ENCODE measurements around the gene EFNA1. TPM values are rescaled to one million over a fixed set of nuclear protein-coding genes. Genes with fewer than 3 reads are reported as not detected.
A peak's percentile ranks its signal among the peaks of the same experiment; 100 is the strongest.

EFNA1 gene
- total and polyA plus RNA-seq, 2 of the 13 experiments (the other 11 are each of a cell fraction or from before 2014, with no cell fraction given), result 81.8 to 874 TPM

- TF ChIP-seq, protein P1, sequence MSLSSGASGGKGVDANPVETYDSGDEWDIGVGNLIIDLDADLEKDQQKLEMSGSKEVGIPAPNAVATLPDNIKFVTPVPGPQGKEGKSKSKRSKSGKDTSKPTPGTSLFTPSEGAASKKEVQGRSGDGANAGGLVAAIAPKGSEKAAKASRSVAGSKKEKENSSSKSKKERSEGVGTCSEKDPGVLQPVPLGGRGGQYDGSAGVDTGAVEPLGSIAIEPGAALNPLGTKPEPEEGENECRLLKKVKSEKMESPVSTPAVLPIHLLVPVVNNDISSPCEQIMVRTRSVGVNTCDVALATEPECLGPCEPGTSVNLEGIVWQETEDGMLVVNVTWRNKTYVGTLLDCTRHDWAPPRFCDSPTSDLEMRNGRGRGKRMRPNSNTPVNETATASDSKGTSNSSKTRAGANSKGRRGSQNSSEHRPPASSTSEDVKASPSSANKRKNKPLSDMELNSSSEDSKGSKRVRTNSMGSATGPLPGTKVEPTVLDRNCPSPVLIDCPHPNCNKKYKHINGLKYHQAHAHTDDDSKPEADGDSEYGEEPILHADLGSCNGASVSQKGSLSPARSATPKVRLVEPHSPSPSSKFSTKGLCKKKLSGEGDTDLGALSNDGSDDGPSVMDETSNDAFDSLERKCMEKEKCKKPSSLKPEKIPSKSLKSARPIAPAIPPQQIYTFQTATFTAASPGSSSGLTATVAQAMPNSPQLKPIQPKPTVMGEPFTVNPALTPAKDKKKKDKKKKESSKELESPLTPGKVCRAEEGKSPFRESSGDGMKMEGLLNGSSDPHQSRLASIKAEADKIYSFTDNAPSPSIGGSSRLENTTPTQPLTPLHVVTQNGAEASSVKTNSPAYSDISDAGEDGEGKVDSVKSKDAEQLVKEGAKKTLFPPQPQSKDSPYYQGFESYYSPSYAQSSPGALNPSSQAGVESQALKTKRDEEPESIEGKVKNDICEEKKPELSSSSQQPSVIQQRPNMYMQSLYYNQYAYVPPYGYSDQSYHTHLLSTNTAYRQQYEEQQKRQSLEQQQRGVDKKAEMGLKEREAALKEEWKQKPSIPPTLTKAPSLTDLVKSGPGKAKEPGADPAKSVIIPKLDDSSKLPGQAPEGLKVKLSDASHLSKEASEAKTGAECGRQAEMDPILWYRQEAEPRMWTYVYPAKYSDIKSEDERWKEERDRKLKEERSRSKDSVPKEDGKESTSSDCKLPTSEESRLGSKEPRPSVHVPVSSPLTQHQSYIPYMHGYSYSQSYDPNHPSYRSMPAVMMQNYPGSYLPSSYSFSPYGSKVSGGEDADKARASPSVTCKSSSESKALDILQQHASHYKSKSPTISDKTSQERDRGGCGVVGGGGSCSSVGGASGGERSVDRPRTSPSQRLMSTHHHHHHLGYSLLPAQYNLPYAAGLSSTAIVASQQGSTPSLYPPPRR (CRISPR knock-in tag; IDR thresholded peaks at IDR 0.05; ENCODE audit: borderline replicate concordance), result no peak
- TF ChIP-seq MAX (IDR thresholded peaks at IDR 0.05) (peak; percentile 18; the same call in 1 of the 2 replicates), ZNF557 (CRISPR knock-in tag; IDR thresholded peaks at IDR 0.05) (no peak), SOX13 (IDR thresholded peaks at IDR 0.05) (no peak), SOX13 (CRISPR knock-in tag; conservative IDR thresholded peaks at IDR 0.05 in 1 of 2, IDR thresholded peaks at IDR 0.05 in 1 of 2) (0 out of 4 replicates have a peak, but pooled peaks of 1 of the 2 experiments have one; percentile 6), ZFP91 (CRISPR knock-in tag; IDR thresholded peaks at IDR 0.05; ENCODE audit: borderline replicate concordance) (peak; percentile 64; the same call in 1 of the 2 replicates), ZNF292 (CRISPR knock-in tag; IDR thresholded peaks at IDR 0.05; ENCODE audit: borderline replicate concordance, low read depth) (0 out of 2 replicates have a peak, but pooled peaks have one; percentile 55), MXD4 (CRISPR knock-in tag; IDR thresholded peaks at IDR 0.05) (no peak), ZNF598 (CRISPR knock-in tag; IDR thresholded peaks at IDR 0.05; ENCODE audit: borderline replicate concordance) (peak; percentile 39; the same call in 1 of the 2 replicates), HDAC1 (CRISPR knock-in tag; IDR thresholded peaks at IDR 0.05) (peak; percentile 55), MTERF4 (CRISPR knock-in tag; IDR thresholded peaks at IDR 0.05) (peak; percentile 65; the same call in 1 of the 2 replicates), ZNF687 (CRISPR knock-in tag; IDR thresholded peaks at IDR 0.05) (peak; percentile 56), NR0B2 (CRISPR knock-in tag; IDR thresholded peaks at IDR 0.05) (no peak), ERF (CRISPR knock-in tag; IDR thresholded peaks at IDR 0.05) (0 out of 2 replicates have a peak, but pooled peaks have one; percentile 13)
These were observed 33.6 kb upstream of the EFNA1 start (continued) for GRCh38 chr1:155093911-155094621.

All from HepG2 (cell line).